ENCODE measurements around the gene SLX4IP.

- TF ChIP-seq, protein P1, sequence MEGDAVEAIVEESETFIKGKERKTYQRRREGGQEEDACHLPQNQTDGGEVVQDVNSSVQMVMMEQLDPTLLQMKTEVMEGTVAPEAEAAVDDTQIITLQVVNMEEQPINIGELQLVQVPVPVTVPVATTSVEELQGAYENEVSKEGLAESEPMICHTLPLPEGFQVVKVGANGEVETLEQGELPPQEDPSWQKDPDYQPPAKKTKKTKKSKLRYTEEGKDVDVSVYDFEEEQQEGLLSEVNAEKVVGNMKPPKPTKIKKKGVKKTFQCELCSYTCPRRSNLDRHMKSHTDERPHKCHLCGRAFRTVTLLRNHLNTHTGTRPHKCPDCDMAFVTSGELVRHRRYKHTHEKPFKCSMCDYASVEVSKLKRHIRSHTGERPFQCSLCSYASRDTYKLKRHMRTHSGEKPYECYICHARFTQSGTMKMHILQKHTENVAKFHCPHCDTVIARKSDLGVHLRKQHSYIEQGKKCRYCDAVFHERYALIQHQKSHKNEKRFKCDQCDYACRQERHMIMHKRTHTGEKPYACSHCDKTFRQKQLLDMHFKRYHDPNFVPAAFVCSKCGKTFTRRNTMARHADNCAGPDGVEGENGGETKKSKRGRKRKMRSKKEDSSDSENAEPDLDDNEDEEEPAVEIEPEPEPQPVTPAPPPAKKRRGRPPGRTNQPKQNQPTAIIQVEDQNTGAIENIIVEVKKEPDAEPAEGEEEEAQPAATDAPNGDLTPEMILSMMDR (conservative IDR thresholded peaks at IDR 0.05 in 1 of 2, IDR thresholded peaks at IDR 0.05 in 1 of 2; ENCODE audit: extremely low read depth in 1 of 2, insufficient read depth in 1 of 2, low read depth in 1 of 2, low read length in 2 of 2) = no peak
- no peak for TF ChIP-seq EZH2 (IDR thresholded peaks at IDR 0.05; ENCODE audit: borderline replicate concordance, low read length)
These were observed 73.6 kb downstream of the SLX4IP start for GRCh38 chr20:10508468-10509251.
